Left ventricle myocardium inferior (tissue), 1 donor: ENCODE measurements around the gene PTPRCAP. TPM values are rescaled to one million over a fixed set of nuclear protein-coding genes. Genes with fewer than 3 reads are reported as not detected.
"Not testable (repeated sequence)": the region's sequence is repeated elsewhere in the genome, so short reads cannot be mapped to it uniquely, and the experiment has no call there.

Experiments used
- DNase-seq: peaks from one replicate; pipeline ENCODE4 v3.0.0-alpha.2; 2020
- H3K27ac ChIP-seq: fragments of 200-600 bp; replicated peaks from 2 replicates; pipeline ENCODE4 v1.8.0; 2021
- H3K27me3 ChIP-seq: fragments of 200-600 bp; 2 replicates; pipeline ENCODE4 v1.8.0; 2021; ENCODE audit warnings: low read depth
- H3K36me3 ChIP-seq: fragments of 200-600 bp; 2 replicates; pipeline ENCODE4 v1.8.0; 2021
- H3K4me1 ChIP-seq: fragments of 200-600 bp; 2 replicates; pipeline ENCODE4 v1.8.0; 2021
- H3K4me3 ChIP-seq: fragments of 200-600 bp; 2 replicates; pipeline ENCODE4 v1.8.0; 2021; ENCODE audit warnings: mild to moderate bottlenecking, moderate library complexity
- H3K9me3 ChIP-seq: fragments of 200-600 bp; replicated peaks from 2 replicates; pipeline ENCODE4 v1.8.0; 2021
- CTCF ChIP-seq: fragments of 200-600 bp; IDR thresholded peaks from 2 replicates; pipeline ENCODE4 v1.8.0; 2021; ENCODE audit warnings: antibody characterized with exemption, mild to moderate bottlenecking, borderline replicate concordance
- intact Hi-C: fragments of 100-400 bp; cut with micrococcal nuclease; formaldehyde crosslinking; loops from one replicate; pipeline ENCODE4 v1.11.0; 2022
- total RNA-seq: library from RNA; stranded (reverse); fragmentation: NEBNext Ultra II Directional; extraction: Animal tissue kit (Norgen Biotek cat#: 25700); gene quantifications from one replicate; pipeline ENCODE4 v1.2.1, GENCODE V29; 2021
- donor health status: DM: no; HTN: yes; CAD: no; lungs with severe emphysema.

Gene PTPRCAP
- total RNA-seq, 1 donor from 2014 or later = 0.60 TPM

GRCh38 chr11:67431346-67432249 lies 5.9 kb downstream of the PTPRCAP start:
- no peak for DNase-seq

GRCh38 chr11:67429722-67430121 lies 7.8 kb downstream of the PTPRCAP start:
- intact Hi-C loops = no loop called here
- Histone ChIP-seq H3K36me3 (peaks cover 49% of the 10 kb centered on the region), H3K27ac (no peak overlapping the region)

More at GRCh38 chr11:67431346-67432249, 5.9 kb downstream of the PTPRCAP start:
- no peak for TF ChIP-seq CTCF
- Histone ChIP-seq H3K4me3 (no peak overlapping the region), H3K9me3 (no peaks in the 10 kb centered on the region), H3K27ac (no peak overlapping the region), H3K36me3 (peaks cover 65% of the 10 kb centered on the region), H3K4me1 (peaks cover 38% of the 10 kb centered on the region), H3K27me3 (no peaks in the 10 kb centered on the region)
- intact Hi-C loops = no loop called here

DNA sequence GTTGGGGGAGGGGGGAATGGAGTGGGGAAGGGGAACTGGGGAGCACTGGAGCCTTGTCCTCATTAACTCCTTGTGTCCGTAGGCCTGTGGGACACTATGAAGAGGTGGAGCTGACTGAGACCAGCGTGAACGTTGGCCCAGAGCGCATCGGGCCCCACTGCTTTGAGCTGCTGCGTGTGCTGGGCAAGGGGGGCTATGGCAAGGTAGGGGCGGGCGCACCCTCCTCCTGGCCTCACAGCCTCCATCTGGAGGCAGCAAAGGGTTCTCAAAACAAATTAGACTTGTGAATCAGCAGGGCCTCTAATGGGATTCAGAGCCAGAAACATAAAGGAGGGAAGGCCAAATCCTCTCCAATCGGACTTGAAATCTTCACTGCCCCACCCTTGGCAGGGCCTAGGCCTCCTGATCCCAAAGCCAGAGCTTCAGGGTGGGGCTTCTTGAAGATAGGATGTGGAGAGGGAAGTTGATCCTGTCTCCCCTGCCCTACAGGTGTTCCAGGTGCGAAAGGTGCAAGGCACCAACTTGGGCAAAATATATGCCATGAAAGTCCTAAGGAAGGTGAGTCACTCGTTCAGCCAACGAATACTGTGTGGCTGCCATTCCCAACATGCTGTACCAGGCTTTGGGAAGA lies 8.3 kb downstream of the PTPRCAP start:
- no peak for TF ChIP-seq CTCF
- Histone ChIP-seq H3K9me3 (no peaks in the 10 kb centered on the region), H3K27ac (peak overlapping the region; percentile 89), H3K4me1 (peaks cover 31% of the 10 kb centered on the region), H3K27me3 (no peaks in the 10 kb centered on the region), H3K36me3 (peaks cover 43% of the 10 kb centered on the region), H3K4me3 (peak overlapping the region; percentile 81)
- DNase-seq = no peak
- intact Hi-C loops = no loop called here

More at GRCh38 chr11:67429722-67430121, 7.8 kb downstream of the PTPRCAP start:
- no peak for TF ChIP-seq CTCF
- Histone ChIP-seq H3K4me1 (peaks cover 31% of the 10 kb centered on the region), H3K9me3 (no peaks in the 10 kb centered on the region), H3K27me3 (no peaks in the 10 kb centered on the region), H3K4me3 (peak overlapping the region; percentile 81)
- no peak for DNase-seq

GRCh38 chr11:67428052-67429001 lies 9.2 kb downstream of the PTPRCAP start, which contains the start of gene RPS6KB2:
Gene RPS6KB2 (plus strand): TSS chr11:67428494. CDS start chr11:67428546, 52 bp downstream.
- no peaks in the 10 kb centered on the region for H3K27me3 ChIP-seq
- DNase-seq = peak; percentile 99
- peaks cover 35% of the 10 kb centered on the region for H3K36me3 ChIP-seq
- intact Hi-C loops = no loop called here
- peak within 1 kb of the TSS; percentile 81 for H3K4me3 ChIP-seq
- no peak for TF ChIP-seq CTCF
- no peaks in the 10 kb centered on the region for H3K9me3 ChIP-seq
- peak within 1 kb of the TSS; percentile 89 for H3K27ac ChIP-seq
- H3K4me1 ChIP-seq = peaks cover 31% of the 10 kb centered on the region

DNA sequence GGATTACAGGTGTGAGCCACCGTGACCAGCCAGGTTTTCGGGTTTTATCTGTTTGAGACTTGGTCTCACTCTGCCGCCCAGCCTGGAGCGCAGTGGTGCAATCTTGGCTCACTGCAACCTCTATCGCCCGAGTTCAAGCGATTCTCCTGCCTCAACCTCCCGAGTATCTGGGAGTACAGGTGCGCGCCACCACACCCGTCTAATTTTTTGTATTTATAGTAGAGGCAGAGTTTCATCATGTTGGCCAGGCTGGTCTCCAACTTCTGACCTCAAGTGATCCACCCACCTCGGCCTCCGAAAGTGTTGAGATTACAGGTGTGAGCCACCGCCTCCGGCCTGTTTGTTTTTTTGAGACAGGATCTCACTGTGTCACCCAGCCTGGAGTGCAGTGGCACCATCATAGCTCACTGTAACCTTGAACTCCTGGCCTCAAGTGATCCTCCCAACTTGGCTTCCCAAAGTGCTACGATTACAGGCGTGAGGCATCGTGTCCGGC lies 10.1 kb downstream of the PTPRCAP start:
- peaks cover 26% of the 10 kb centered on the region for H3K36me3 ChIP-seq
- intact Hi-C loops = not testable (repeated sequence)

More for the DNA sequence above, 10.1 kb downstream of the PTPRCAP start:
- not testable (repeated sequence) for DNase-seq, H3K27me3 ChIP-seq, H3K9me3 ChIP-seq
- Histone ChIP-seq H3K4me3 (peak overlapping the region; percentile 81), H3K27ac (peak overlapping the region; percentile 89), H3K4me1 (peaks cover 31% of the 10 kb centered on the region)
